Stimulated activated CD4-positive, alpha-beta T cell treated with anti-CD3 and anti-CD28 coated beads, TNF-alpha, amount 100 ng/mL, for 48 hours (primary cell): Measurements from ENCODE around the gene PRKAG3.

Experiments
- DNase-seq, 3 donors: peaks; one replicate each; pipeline ENCODE4 v3.0.0-alpha.2; 2020; ENCODE audit warnings: low read depth in 3 of 3

PRKAG3 gene

DNA sequence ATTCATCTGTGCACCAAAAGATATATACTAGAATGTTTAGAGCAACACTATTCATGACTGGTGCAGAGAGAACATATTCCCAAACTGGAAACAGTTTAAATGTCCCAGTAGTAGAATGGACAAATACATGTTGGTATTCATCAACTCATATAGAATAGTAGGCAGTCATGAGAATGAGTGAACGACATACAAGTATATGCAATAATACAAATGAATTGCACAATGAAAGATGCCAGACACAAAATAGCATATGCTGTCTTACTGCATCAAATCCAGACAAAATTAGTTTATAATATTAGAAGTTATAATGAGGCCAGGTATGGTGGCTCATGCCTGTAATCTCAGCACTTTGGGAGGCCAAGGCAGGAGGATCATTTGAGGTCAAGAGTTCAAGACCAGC is 8.3 kb upstream of the PRKAG3 start:
- DNase-seq = no peak

DNA sequence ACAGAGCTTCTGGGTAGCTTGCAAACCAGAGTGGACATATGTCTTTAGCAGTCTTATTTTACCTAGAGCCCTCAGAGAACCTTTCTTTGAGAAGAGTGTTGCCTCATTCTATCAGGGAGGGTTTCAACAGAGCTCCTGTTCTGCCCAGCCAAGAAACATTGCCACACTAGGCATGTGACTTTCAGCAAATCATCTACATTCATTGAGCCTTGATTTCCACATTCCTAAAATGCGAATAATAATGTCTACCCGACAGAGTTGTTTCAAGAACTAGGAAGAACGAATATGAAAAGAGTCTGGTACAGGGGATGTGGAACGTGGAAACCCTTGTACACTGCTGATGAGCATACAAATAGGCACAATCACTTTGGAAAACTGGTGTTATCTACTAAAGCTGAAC is 7.8 kb upstream of the PRKAG3 start:
- DNase-seq = no peak

DNA sequence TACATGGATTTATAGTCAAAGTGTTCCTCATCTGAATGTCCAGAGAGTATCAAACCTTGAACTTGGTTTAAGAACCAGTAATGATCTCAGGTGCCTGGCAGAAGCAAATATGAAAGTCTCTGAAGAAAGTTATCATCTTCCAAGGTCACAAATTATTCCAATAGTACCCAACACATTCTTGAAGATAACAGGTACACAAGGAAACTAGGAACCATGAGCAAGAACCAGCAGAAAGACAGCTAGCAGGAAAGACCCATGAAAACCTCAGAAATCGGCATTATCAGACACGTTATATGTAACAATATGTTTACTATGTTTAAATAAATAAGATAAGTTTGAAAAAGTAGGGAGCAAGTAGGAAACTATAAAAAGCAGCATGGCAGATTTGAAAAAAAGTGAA is 5.9 kb upstream of the PRKAG3 start:
- no peak for DNase-seq

DNA sequence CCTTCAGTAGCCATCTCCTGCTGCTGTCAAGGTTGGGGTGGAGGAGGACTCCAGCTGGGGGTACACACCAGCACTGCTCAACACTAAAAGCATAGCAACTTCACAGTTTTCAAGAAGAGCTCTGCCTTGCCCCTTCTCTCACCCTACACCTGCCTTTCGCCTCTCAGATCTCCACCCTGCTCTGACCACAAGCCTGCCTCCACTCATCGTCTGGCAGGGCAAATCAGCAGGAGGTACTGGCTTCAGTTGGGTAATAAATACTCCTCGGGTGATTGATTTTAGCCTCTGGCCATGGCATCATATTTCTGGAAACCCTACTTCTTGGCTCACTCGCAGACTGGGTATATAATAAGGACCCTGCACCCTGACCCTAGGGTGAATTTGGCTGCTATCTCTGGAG is 3.1 kb upstream of the PRKAG3 start:
- no peak for DNase-seq

DNA sequence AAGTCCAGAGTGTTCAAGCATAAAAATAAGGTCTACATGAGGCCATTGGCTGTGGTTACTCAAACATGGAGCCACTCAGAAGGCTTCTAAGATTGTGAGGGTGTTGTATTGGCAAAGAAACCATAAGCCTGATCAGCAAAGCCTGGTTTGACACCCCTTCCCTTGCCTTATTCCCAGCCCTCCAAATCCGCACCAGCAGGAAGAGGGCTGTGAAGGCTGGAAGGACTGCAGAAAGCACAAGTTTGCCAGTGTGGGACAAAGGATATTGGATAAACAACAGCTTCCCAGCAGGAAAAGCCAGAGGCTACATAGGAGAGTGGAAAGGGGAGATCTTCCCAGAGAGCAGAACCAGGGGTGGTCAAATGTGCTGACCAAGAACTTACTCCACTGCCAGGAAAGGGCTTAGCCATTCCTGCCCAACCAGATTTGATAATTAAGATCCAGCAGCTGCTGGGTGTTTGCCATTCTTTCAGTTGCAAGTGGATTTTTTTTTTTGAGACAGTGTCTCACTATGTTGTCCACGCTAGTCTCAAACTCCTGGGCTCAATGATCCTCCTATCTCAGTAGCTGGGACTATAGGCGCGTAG is 1.5 kb upstream of the PRKAG3 start:
- no peak for DNase-seq

DNA sequence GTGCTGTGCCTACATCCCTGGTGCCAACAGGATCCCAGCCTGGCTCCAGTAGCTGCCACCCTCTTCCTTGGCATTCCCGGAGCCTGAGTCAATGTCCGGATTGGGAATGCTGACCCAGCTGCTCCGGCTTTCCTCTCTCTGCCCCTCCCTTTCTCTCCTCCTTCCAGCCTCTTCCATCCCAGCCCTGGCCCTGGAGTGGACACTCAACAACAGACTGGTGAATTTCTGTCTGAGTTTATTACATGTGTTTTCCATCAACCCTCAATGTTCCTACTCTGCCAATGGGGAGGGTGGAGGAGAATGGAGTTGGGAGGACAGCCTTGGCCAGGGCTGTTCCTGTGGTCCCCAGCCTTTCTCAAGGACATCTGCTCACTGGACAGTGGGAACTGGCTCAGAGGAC is 917 bp upstream of the PRKAG3 start:
- DNase-seq = no peak

DNA sequence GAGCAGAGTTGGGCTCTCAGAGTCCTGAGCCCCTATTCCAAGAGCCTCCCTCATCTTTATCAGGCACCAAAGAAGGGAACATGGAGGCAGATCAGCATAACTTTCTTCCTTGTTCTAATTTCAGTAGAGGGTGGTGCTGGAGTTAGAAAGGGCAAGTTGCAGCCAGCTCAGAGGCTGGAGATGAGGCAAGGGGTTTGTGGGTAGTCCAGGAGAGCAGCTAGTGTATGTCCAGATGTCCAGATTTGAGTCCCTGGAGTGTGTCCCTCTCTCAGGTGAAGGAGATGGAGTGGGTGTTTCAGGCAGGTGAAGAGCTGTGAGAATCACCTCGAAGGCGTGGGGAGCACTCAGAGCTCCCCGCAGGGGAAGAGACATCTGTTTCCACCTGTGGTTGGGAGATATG is 478 bp upstream of the PRKAG3 start:
- DNase-seq = no peak

DNA sequence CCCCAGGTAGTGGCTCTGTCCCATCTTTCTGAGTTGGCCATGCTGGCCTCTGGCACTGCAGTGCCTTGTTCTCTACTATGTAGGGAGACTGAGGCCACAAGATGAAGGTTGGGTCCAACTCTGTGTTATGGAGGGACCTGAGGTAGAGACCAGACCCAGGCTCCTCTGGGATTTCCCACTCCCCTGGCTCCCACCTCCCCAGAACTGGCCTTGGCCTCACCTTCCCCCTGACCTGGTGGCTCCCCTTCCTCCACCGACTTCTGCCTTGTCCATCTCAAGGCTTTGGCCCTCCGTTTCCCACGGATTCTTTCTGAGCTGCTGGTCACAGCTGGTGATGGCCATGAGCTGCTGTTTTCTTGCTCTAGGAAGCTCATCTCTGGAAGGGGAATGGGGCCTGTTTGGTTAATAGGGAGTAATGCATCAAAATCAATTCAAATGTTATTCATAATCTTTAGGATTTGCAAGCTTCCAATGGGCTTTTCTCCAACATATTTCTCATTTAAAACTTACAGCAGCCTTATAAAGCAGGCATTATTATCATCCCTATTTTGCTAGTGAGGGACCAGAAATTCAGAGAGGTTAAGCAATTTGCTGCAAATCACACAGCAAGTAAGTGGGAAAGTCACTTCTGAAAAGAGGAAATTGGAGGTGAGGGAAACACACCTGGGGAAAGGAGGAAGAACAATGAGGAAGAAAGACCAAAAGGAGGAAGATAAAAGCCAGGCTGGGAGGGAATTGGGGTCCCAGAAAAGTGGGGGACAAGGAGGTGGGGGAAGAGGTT is 887 bp downstream of the PRKAG3 start:
- DNase-seq = no peak

DNA sequence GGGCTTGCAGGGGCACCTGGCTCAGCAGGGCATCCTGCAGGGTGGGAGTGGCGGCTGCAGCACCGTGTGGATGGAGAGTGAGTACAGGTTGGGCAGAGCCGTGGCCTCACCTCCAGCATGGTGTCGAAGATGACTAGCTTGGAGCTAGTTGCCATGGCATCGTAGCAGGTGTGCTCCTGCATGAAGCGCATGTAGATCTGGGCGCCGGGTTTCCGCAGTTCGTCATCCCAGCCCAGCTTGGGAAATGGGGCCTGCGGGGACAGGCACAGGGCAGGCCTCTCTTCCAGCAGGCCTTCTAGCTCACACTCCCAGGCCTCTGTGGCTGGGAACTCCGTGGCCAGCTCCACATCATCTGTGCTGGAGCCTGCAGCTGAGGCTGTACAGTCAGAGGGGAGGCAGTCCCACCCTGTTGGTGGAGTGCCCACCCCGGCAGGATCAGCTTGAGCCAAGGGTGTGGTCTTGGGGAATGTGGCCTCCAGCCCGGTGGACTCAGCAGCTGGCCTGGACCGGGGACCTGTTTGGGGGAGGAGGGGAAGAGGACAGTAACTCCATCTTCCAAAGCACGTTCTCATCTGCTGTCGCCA is 1.6 kb downstream of the PRKAG3 start:
- DNase-seq = no peak

DNA sequence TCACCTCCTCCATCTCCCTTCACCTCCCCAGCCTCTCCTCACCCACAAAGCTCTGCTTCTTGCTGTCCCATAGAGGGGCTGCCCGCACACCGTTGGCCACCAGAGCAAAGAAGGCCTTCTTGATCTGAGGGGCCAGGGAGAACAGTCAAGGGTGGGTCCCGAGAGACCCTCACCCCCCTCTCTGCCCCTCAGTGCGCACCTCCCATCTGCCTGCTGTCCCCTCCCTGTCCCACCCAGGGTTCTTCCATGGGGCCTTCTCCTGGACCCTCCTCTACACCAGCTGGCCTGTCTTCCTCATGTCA is 3.2 kb downstream of the PRKAG3 start:
- no peak for DNase-seq

DNA sequence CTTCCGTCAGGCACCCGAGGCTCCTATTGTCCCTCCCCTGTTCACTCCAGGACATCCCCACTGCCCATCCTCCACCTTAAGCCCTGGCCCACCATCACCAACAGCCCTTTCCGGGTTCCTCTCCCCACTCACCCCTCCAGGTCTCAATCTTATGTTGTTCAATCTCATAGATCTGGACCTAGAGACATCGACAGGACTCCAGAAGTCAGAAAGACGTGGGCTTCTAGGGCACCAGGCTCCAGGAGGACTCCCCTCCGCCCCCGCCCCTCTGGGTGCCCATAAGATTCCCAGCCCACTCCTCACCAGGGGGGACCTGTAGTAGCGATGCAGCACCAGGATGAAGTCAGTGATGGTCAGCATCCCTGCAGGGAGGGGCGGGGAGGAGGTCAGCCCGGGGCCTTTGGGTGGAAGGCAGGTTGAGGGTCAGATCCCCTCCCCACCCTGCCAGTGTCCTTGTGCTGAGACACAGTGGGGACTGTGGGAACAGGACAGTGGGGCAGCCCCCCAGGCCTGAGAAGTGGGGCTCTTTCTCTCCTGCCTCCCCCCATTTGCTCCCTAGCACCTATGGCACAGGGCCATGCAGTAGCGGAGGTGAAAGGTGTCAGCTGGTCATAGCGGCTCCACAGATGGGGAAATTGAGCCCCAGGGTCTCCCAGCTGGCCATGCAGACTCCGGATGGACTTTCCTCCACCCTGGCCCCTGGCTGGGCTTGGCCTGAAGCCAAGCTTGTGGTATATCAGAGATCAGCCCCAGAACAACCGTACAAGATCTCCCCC is 3.7 kb downstream of the PRKAG3 start:
- DNase-seq = no peak

DNA sequence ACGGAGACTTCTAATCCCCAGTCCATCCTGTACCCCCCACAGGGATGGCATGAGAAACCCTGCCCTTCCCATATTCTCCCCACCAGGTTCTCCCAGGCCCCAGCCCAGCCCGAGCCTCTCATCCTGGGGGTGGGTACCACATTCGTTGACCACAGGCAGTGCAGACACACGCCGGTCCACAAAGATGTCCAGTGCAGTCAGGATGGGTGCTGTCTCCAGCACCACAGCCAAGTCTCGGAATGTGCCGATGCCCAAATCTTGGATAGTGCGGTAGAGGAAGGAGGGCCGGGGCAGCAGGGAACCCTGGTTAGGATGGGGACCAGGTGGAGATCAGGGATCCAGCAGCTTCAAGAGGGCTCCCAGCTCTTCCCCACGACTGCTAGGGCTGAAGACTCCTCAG is 4.8 kb downstream of the PRKAG3 start:
- no peak for DNase-seq

DNA sequence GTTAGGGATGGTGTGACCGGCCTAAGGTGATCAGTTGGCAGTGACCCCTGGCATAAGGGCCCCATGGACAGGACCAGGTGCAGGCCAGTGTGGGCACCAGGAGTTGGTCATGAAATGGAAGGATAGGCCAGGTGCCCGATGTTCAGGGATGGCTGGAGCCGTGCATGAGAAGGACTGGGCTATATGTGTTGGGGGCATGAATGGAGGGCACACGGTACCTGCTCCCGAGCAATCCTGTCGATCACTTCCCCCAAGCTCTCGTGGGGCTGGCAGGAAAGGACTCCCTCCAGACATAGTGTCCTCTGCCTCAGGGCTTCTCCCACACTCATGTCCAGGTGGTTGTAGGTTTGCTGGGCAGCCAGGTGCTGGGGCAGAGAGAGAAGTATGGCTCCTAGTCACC is 7.6 kb downstream of the PRKAG3 start:
- DNase-seq = no peak

DNA sequence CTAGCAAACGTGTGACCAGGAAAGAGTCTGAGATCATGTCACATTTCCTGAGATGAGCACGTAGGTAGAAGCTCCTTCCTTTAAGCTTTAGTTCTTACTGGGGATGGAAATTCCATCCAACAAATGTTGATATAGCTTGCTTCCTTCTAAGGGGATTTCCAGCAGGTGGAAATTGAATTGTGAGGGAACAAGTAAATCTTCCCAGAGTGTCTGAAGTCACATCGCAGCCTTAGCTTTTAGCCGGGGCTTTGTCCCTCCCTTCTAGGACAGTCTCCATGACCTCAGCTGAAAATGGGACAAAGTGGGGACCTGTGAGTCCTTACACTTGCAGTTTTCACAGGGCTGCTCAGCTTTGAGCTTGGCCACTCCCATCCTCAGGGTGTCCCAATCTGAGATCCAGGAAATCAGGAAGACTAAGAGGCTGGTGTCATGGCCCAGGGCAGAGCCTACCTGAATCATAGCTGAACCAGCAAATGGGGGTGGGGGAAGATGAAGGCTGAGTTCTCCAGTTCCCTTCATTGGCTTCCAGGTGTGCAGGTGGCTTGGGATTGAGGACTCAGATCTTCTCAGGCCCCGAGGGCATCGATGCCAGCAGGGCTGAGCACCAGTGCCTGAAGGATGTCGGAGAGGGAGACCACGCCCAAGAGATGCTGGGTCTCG is 8.3 kb downstream of the PRKAG3 start:
- no peak for DNase-seq

DNA sequence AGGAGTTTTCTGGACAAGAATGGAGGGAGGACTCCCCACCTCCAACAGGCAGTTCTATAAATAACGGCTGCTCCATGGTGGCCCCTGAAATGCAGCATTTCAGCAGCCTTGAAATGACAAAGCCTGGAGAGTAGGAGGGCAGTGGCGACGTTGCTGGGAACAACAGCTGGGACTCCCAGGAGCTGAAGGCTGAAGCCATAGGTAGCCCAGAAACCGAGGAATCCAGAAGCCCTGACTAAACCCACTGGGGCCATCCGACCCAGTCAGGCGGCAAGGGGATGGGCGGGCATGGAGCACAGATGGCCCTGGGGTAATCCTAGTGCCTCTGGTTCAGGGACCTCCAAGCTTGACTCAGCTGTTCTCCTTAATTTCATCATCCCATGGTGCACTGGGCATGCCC is 9.0 kb downstream of the PRKAG3 start:
- DNase-seq = no peak

DNA sequence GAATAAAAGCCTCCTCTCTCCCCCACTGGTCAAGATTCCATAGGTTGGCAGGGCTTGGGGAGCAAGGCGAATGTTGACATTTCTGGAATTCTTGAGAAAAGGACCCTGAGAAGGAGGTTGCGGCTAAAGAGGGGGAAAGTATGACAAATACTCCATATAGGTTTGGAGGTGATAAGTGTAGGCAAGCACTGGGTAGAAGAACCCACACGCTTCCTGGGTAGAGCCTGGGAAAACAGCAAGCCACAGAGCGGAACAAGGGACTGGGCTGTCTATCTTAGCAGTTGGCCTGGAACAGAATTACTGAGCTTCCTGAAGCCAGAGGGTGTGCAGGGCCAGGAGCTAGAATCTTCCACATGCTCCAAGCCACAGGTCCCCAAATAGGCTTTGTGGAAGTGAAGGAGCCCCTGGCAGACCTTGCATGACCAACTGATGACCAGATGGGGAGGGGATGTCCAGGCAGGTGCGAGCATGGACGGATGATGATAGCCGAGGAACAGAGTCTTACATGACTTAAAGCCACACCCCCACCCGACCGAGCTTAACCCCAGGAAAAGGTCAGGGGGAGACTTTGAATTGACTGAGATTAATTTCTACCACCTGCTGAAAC is 9.9 kb downstream of the PRKAG3 start:
- no peak for DNase-seq

DNA sequence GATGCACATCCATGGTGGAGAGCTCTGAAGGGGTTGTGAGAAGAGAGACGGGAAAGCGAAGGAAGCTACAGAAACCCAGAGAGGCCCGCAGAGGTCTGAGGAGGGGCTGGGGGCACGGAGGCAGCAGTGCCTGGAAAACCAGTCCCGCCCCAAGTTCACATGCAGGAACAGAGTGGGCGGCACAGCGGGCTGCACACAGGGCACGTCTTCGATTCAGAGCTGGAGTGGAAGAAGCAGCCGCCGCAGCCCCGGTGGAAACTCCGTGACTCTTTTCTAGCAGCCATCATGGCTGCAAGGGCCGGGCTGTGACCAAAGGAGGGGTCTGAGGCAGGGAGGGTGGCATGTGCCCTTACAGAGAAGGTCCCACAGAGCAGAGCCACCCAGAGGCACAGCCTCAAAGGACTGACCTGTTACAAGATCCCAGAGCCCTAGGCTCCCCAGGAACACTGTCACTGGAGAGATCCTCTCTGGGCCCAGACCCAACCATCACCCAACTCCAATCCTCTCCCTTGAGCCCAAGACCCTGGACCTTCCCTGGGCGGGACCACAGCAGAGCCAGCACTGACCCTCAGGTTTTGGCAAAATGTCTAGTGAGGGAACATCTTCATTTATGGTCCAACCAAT is 10.7 kb downstream of the PRKAG3 start:
- no peak for DNase-seq

DNA sequence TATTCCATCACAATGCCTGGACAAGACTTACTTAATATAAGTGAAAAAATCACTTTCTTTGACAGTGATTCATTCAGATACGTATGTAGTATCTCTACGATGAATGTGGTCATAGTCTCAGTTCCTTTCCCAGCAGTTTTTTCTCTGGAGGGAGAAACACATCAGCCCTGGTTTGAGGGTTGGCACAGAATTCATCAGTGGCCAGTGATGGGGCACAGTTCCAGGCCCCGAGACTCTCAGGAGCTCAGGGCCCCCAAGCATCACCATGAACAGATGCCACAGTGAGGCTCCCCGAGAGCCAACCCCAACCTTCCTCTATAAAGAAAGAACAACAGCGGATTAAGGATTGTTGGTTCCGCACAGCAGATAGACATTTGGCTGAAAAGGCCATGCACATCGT is 12.5 kb downstream of the PRKAG3 start:
- no peak for DNase-seq

DNA sequence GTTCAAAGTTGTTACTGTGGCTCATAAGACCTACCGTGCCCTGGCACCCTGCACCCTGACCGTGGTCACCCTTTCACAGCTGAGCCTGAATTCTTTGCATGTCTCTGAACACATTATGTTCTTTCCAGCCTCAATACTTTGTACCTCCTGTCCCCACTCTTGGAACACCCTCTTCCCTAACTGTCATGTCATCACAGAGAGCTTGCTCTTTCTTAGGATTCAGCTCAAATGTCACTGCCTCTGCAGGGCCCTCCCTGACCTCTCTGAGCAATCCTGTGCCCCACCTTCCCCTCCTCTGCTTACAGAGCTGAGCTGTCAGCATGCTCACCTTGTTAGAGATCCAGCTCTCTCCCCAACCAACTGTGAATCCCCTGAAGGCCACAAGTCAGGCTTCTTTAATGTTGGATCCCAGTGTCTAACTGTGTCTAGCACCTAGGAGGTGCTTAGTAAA is 15.0 kb downstream of the PRKAG3 start:
- no peak for DNase-seq

DNA sequence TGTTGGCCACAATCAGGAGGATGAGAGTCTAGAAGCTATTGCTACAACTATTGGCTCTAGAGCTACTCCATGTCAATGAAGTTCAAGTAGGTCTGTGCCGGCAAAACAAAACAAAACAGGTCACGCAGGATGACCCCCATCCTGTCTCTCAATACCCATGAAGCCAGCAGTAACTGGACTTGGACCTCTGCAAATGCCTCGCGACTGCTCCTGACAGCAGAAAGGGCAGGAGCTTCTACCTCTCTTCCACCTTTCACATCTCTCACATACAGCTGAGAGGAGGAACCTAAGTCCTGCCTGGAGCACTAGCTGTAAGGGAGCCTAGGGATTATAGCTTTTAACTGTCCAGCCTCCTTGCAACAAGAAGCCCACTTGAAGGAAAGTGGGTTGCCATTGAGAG is 16.0 kb downstream of the PRKAG3 start:
- no peak for DNase-seq

DNA sequence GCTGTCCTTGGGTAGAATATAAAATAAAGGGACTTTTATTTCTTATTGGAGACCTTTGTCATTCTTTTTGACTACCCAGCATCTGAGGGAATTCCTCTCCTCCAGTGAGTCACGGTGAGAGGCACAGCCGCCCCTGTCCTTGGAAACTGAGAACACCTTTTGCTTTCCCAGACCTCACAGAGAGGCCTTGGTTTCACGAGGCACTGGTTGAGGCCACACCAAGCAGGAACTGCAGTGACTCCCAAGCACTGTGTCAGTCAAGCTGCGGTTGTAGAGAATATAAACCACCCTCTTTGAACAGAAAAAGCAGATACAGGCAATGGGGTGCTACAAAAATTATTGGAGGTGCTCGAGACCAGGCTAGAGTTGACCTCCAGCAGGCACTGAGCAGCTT is 16.4 kb downstream of the PRKAG3 start:
- DNase-seq = no peak
